Chondrocyte (in vitro differentiated cells): ENCODE results near the gene TRIM29. TPM values are rescaled to one million over a fixed set of nuclear protein-coding genes. Genes with fewer than 3 reads are reported as not detected.

ENCODE experiments used
- DNase-seq: peaks from one replicate; pipeline ENCODE4 v3.0.0; 2021; ENCODE audit warnings: mixed read lengths, low spot score
- H3K27ac Mint-ChIP-seq: one replicate; pipeline ENCODE4 v1.8.0; 2021; ENCODE audit warnings: mild to moderate bottlenecking, moderate library complexity, mixed read lengths; ENCODE audit not compliant: unreplicated experiment
- H3K27me3 Mint-ChIP-seq: 2 replicates; pipeline ENCODE4 v1.8.0; 2021; ENCODE audit warnings: low read depth, mixed read lengths
- H3K36me3 Mint-ChIP-seq: 2 replicates; pipeline ENCODE4 v1.8.0; 2021; ENCODE audit warnings: low read depth, mixed read lengths
- H3K4me1 Mint-ChIP-seq: 2 replicates; pipeline ENCODE4 v1.8.0; 2021; ENCODE audit warnings: low read depth, mild to moderate bottlenecking, mixed read lengths
- H3K4me3 Mint-ChIP-seq: one replicate; pipeline ENCODE4 v1.8.0; 2021; ENCODE audit warnings: mild to moderate bottlenecking, moderate library complexity, mixed read lengths; ENCODE audit not compliant: unreplicated experiment
- H3K9me3 Mint-ChIP-seq: 2 replicates; pipeline ENCODE4 v1.8.0; 2021; ENCODE audit warnings: low read depth, mixed read lengths
- total RNA-seq: library from RNA; stranded (reverse); gene quantifications from 3 replicates; pipeline ENCODE4 v1.2.1, GENCODE V29; 2021
- TF ChIP-seq, protein P1 (sequence below): fragments of 200-600 bp; sonication (generic); IDR thresholded peaks from 2 replicates; pipeline ENCODE4 v1.5.0; 2021; ENCODE audit warnings: antibody characterized with exemption, mild to moderate bottlenecking, moderate library complexity

Gene TRIM29
- total RNA-seq, 1 donor from 2014 or later, result not detected

GRCh38 chr11:120160436-120160835 is 22.5 kb upstream of the TRIM29 start:
- H3K27ac Mint-ChIP-seq, result no peak overlapping the region
- H3K27me3 Mint-ChIP-seq, result peaks cover 46% of the 10 kb centered on the region
- no peak for DNase-seq
- peaks cover 8% of the 10 kb centered on the region for H3K36me3 Mint-ChIP-seq
- TF ChIP-seq, protein P1, sequence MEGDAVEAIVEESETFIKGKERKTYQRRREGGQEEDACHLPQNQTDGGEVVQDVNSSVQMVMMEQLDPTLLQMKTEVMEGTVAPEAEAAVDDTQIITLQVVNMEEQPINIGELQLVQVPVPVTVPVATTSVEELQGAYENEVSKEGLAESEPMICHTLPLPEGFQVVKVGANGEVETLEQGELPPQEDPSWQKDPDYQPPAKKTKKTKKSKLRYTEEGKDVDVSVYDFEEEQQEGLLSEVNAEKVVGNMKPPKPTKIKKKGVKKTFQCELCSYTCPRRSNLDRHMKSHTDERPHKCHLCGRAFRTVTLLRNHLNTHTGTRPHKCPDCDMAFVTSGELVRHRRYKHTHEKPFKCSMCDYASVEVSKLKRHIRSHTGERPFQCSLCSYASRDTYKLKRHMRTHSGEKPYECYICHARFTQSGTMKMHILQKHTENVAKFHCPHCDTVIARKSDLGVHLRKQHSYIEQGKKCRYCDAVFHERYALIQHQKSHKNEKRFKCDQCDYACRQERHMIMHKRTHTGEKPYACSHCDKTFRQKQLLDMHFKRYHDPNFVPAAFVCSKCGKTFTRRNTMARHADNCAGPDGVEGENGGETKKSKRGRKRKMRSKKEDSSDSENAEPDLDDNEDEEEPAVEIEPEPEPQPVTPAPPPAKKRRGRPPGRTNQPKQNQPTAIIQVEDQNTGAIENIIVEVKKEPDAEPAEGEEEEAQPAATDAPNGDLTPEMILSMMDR, result no peak
- no peaks in the 10 kb centered on the region for H3K4me1 Mint-ChIP-seq
- H3K4me3 Mint-ChIP-seq, result no peak overlapping the region
- H3K9me3 Mint-ChIP-seq, result peaks cover 29% of the 10 kb centered on the region

DNA sequence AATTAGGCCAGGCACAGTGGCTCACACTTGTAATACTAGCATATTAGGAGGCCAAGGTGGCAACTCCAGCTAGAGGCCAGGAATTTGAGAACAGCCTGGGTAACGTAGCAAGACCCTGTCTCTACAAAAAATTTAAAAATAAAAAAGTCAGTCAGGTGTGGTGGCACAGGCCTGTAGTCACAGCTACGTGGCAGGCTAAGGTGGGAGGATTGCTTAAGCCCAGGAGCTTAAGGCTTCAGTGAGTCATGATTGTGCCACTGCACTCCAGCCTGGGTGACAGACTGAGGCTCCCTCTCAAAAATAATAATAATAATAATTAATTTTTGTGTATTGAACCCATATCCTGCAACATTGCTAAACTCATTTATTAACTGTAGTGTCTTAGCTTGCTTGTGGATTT is 15.3 kb upstream of the TRIM29 start:
- no peak overlapping the region for H3K4me3 Mint-ChIP-seq
- DNase-seq, result no peak
- peaks cover 35% of the 10 kb centered on the region for H3K9me3 Mint-ChIP-seq
- H3K27ac Mint-ChIP-seq, result no peak overlapping the region
- TF ChIP-seq, protein P1, result no peak
- peaks cover 49% of the 10 kb centered on the region for H3K27me3 Mint-ChIP-seq
- no peaks in the 10 kb centered on the region for H3K4me1 Mint-ChIP-seq
- peaks cover 12% of the 10 kb centered on the region for H3K36me3 Mint-ChIP-seq

GRCh38 chr11:120151536-120151935 is 13.6 kb upstream of the TRIM29 start:
- DNase-seq, result no peak
- H3K27me3 Mint-ChIP-seq, result peaks cover 57% of the 10 kb centered on the region

DNA sequence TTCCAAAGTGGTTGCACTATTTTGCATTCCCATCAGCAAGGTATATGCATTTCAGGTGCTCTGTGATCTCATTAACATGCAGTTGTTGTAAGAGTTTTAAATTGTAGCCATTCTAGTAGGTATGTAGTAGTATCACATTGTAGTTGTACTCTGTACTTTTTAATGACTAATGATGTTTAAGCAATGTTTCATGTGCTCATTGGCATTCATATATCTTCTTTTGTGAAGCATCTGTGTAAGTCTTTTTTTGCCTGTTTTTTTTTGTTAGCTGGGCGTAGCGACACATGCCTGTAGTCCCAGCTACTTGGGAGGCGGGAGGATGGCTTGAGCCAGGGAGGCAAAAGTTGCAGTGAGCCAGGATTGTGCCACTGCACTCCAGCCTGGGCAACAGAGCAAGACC is 11.3 kb upstream of the TRIM29 start:
- Mint-ChIP-seq H3K4me3 (no peak overlapping the region), H3K9me3 (peaks cover 15% of the 10 kb centered on the region), H3K4me1 (no peaks in the 10 kb centered on the region), H3K36me3 (peaks cover 6% of the 10 kb centered on the region), H3K27ac (no peak overlapping the region), H3K27me3 (peaks cover 70% of the 10 kb centered on the region)
- DNase-seq, result no peak
- TF ChIP-seq, protein P1, result no peak

More at GRCh38 chr11:120151536-120151935, 13.6 kb upstream of the TRIM29 start:
- H3K4me3 Mint-ChIP-seq, result no peak overlapping the region
- TF ChIP-seq, protein P1, result no peak
- H3K27ac Mint-ChIP-seq, result no peak overlapping the region
- no peaks in the 10 kb centered on the region for H3K4me1 Mint-ChIP-seq
- peaks cover 26% of the 10 kb centered on the region for H3K9me3 Mint-ChIP-seq
- H3K36me3 Mint-ChIP-seq, result peaks cover 12% of the 10 kb centered on the region

GRCh38 chr11:120147950-120148270 is 10.0 kb upstream of the TRIM29 start:
- TF ChIP-seq, protein P1, result no peak
- Mint-ChIP-seq H3K36me3 (peaks cover 6% of the 10 kb centered on the region), H3K27me3 (peaks cover 76% of the 10 kb centered on the region), H3K4me1 (no peaks in the 10 kb centered on the region), H3K4me3 (no peak overlapping the region), H3K27ac (no peak overlapping the region), H3K9me3 (peaks cover 15% of the 10 kb centered on the region)
- no peak for DNase-seq
